Muscle layer of duodenum (tissue), 2 donors: ENCODE results near the gene MICAL3.
"Not testable (repeated sequence)": the region's sequence is repeated elsewhere in the genome, so short reads cannot be mapped to it uniquely, and the experiment has no call there.

Experiments used
- H3K27ac ChIP-seq: one replicate; pipeline ENCODE4 v1.7.0; 2013; ENCODE audit warnings: mild to moderate bottlenecking, low read length
- H3K27me3 ChIP-seq: one replicate; pipeline ENCODE4 v1.7.0; 2013; ENCODE audit warnings: low read depth, mild to moderate bottlenecking, control low read depth, low read length
- H3K36me3 ChIP-seq, 2 donors: one replicate each; pipeline ENCODE4 v1.7.0; 2013; ENCODE audit warnings: low read length in 2 of 2, control low read depth in 1 of 2, mild to moderate bottlenecking in 1 of 2; ENCODE audit not compliant: insufficient read depth in 2 of 2, control insufficient read depth in 1 of 2
- H3K4me1 ChIP-seq, 2 donors: one replicate each; pipeline ENCODE4 v1.7.0; 2013; ENCODE audit warnings: low read length in 2 of 2, mild to moderate bottlenecking in 2 of 2, control low read depth in 1 of 2, moderate library complexity in 1 of 2; ENCODE audit not compliant: insufficient read depth in 2 of 2, control insufficient read depth in 1 of 2
- H3K4me3 ChIP-seq, 2 donors: one replicate each; pipeline ENCODE4 v1.7.0; 2013; ENCODE audit warnings: low read length in 2 of 2, low read depth in 1 of 2, mild to moderate bottlenecking in 1 of 2
- H3K9me3 ChIP-seq, 2 donors: one replicate each; pipeline ENCODE4 v1.7.0; 2013; ENCODE audit warnings: low read length in 2 of 2, control low read depth in 1 of 2, mild to moderate bottlenecking in 1 of 2; ENCODE audit not compliant: control insufficient read depth in 1 of 2
- donor health status: healthy.

MICAL3 gene

GRCh38 chr22:17992976-17993375 is 31.4 kb downstream of the MICAL3 start:
- H3K27me3 ChIP-seq, H3K4me3 ChIP-seq, H3K36me3 ChIP-seq, H3K27ac ChIP-seq, H3K9me3 ChIP-seq: not testable (repeated sequence)
- H3K4me1 ChIP-seq: peaks cover 0 to 24% of the 10 kb centered on the region in 2 donors

DNA sequence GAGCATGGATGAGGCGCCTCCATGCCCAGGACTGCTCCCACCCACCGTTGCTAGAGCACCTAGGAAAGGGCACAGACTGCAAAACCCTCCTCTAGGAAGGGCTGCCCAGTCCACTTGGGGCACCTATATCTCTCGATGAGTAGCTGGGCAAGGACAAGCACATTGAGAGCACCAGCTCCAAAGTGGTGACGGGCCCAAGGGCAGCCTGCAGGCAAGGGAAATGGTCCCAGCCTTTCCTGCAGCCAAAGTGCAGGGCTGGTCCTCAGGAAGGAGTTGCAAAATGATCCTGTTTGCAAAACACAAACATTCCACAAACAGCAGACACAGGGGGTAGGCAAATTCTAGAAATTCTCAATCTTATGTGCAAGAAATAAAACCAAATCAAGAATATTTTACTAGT is 32.4 kb downstream of the MICAL3 start:
- H3K27ac ChIP-seq, H3K9me3 ChIP-seq, H3K27me3 ChIP-seq, H3K36me3 ChIP-seq, H3K4me3 ChIP-seq: not testable (repeated sequence)
- peaks cover 0 to 24% of the 10 kb centered on the region in 2 donors for H3K4me1 ChIP-seq

DNA sequence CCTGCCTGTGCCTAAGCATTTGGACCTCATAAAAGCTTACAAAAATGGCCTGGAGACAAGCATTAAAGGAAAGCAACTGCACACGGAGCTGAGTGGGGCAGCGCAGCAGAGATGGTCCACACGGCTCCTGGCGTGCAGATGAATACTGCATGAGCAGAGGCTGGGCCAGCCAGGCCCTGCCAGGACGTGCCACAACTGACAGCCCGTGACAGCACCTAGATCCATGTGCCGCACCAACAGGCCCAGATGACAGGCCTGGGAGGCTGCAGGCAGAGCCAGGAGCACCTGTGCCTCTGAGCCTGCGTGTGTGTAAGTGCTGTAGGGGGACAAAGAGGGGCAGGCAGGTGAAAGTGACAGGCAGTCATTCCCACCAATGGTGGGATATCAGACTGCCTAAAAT is 33.4 kb downstream of the MICAL3 start:
- Histone ChIP-seq H3K27me3 (no peaks in the 10 kb centered on the region), H3K4me3 (no peak overlapping the region), H3K36me3 (no peaks in the 10 kb centered on the region), H3K9me3 (no peaks in the 10 kb centered on the region), H3K4me1 (peaks cover 0 to 24% of the 10 kb centered on the region in 2 donors), H3K27ac (no peak overlapping the region)

- Histone ChIP-seq H3K27me3 (no peaks in the 10 kb centered on the region), H3K4me3 (no peak overlapping the region), H3K9me3 (no peaks in the 10 kb centered on the region), H3K27ac (no peak overlapping the region), H3K36me3 (no peaks in the 10 kb centered on the region), H3K4me1 (peaks cover 0 to 24% of the 10 kb centered on the region in 2 donors)
Observed at GRCh38 chr22:17990147-17990546, 34.2 kb downstream of the MICAL3 start.

DNA sequence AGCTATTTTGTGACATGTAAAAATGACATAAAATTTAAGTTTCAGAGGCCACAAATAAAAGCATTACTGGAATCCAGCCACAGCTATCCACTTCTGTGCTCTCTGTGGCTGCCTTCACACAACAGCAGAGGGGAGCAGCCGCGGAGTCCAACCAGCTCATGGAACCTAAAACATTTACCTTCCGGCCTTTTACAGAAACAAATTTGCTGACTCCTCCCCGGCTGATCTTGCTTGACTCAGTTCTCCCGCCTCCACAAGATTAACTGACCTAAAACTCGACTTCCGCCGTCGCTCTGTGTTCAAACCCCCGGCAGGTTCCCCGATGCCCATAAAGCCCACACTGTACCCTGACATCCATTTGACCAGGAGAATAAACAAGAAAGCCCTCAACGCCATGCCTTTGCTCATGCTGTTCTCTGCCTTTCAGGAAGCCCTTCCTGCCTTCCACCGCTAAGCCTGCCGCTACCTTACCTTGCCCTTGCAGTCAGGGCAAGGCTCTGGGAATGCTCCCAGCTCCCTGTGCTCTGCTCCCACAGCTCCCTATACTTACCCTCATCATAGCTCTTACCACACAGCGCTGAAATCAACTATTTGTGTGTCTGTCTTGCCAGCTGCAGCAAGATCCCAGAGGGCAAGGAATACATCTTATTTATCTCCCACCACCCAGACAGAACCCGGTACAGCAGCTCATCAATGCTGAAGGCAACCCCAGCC is 35.4 kb downstream of the MICAL3 start:
- no peak overlapping the region for H3K27ac ChIP-seq

GRCh38 chr22:17985606-17986005 is 38.8 kb downstream of the MICAL3 start:
- Histone ChIP-seq H3K27ac (no peak overlapping the region), H3K27me3 (no peaks in the 10 kb centered on the region), H3K4me1 (peaks cover 6 to 16% of the 10 kb centered on the region in 2 donors), H3K36me3 (no peaks in the 10 kb centered on the region), H3K4me3 (no peak overlapping the region), H3K9me3 (no peaks in the 10 kb centered on the region)

More for the DNA sequence above, 35.4 kb downstream of the MICAL3 start:
- Histone ChIP-seq H3K4me3 (no peak overlapping the region), H3K27me3 (no peaks in the 10 kb centered on the region), H3K36me3 (no peaks in the 10 kb centered on the region), H3K9me3 (no peaks in the 10 kb centered on the region), H3K4me1 (peaks cover 0 to 20% of the 10 kb centered on the region in 2 donors)

DNA sequence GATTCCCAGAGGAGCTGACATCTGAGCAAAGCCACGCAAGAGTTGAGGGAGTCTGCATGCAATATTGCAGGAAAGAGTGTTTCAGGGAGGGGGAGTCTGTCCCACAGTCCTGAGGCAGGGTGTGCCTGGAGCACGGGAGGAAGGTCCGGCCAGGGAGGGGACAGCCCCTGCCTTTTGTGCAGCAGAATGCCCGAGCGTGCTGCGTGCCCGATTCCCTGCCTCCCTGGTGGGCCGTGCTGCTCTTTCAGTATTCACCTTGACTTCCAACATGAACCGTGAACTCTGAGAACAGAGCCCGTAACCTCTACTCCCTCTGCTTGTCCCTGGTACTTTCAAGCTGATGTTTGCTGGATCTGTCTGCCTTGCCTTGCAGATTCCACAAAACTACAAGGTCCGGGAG is 39.3 kb downstream of the MICAL3 start:
- H3K4me3 ChIP-seq, H3K36me3 ChIP-seq, H3K27ac ChIP-seq, H3K27me3 ChIP-seq, H3K9me3 ChIP-seq: not testable (repeated sequence)
- peaks cover 12 to 21% of the 10 kb centered on the region in 2 donors for H3K4me1 ChIP-seq

- H3K27me3 ChIP-seq: no peaks in the 10 kb centered on the region
- no peaks in the 10 kb centered on the region for H3K36me3 ChIP-seq
- no peak overlapping the region for H3K27ac ChIP-seq
- H3K4me1 ChIP-seq: peaks cover 14% of the 10 kb centered on the region in 2 donors
- H3K4me3 ChIP-seq: no peak overlapping the region
- no peaks in the 10 kb centered on the region for H3K9me3 ChIP-seq
Observed at GRCh38 chr22:17984114-17984513, 40.2 kb downstream of the MICAL3 start.

GRCh38 chr22:17982572-17983141 is 41.7 kb downstream of the MICAL3 start:
- no peaks in the 10 kb centered on the region for H3K36me3 ChIP-seq
- H3K27me3 ChIP-seq: no peaks in the 10 kb centered on the region
- H3K4me3 ChIP-seq: no peak overlapping the region
- H3K4me1 ChIP-seq: peaks cover 12 to 14% of the 10 kb centered on the region in 2 donors
- H3K9me3 ChIP-seq: no peaks in the 10 kb centered on the region
- H3K27ac ChIP-seq: no peak overlapping the region

- Histone ChIP-seq H3K9me3 (no peaks in the 10 kb centered on the region), H3K4me3 (no peak overlapping the region), H3K4me1 (peaks cover 12 to 14% of the 10 kb centered on the region in 2 donors), H3K36me3 (no peaks in the 10 kb centered on the region), H3K27me3 (no peaks in the 10 kb centered on the region), H3K27ac (no peak overlapping the region)
Observed at GRCh38 chr22:17981497-17981896, 42.9 kb downstream of the MICAL3 start.

DNA sequence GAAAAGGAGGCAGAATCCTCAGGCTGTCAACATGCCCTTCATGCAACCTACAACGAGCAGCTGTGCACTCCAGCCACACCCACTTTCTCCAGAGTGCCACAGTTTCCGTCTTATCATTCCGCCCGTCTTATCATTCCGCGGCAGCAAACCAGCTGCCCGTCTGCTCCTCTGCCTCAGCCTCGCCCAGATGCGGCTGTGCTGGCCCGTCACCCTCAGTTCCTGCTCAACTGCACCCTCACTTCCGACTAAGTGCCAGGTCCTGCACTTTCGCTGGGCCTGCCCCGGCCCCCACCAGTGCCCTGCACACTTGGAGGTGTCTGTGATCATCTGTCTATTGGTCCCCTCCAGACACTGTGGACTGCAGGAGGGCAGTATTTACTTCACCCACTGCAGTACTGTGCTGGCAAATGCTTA is 43.7 kb downstream of the MICAL3 start:
- peaks cover 12 to 14% of the 10 kb centered on the region in 2 donors for H3K4me1 ChIP-seq
- H3K27me3 ChIP-seq: no peaks in the 10 kb centered on the region
- peak overlapping the region; percentile 24 to 52 for H3K4me3 ChIP-seq
- no peaks in the 10 kb centered on the region for H3K9me3 ChIP-seq
- no peak overlapping the region for H3K27ac ChIP-seq
- H3K36me3 ChIP-seq: no peaks in the 10 kb centered on the region
